NB4 (cell line): ENCODE data around the gene LDLRAD1.

Experiments
- DNase-seq: peaks from one replicate; pipeline ENCODE4 v3.0.0; 2010; ENCODE audit warnings: low read depth
- H3K4me3 ChIP-seq: one replicate; pipeline ENCODE4 v1.5.1; 2011; ENCODE audit warnings: mild to moderate bottlenecking, low read depth, low read length, moderate library complexity
- MYC ChIP-seq: IDR thresholded peaks from 2 replicates; pipeline ENCODE4 v1.6.1; 2011; ENCODE audit warnings: low read depth, low read length
- POLR2A ChIP-seq: IDR thresholded peaks from 2 replicates; pipeline ENCODE4 v1.6.1; 2011; ENCODE audit warnings: mild to moderate bottlenecking; ENCODE audit not compliant: insufficient read length; ENCODE audit errors: extremely low read depth
- TF ChIP-seq, protein P1 (sequence below): IDR thresholded peaks from one replicate; pipeline ENCODE4 v1.5.1; 2012; ENCODE audit warnings: low read depth, low read length
- TF ChIP-seq, protein P2 (sequence below): IDR thresholded peaks from 2 replicates; pipeline ENCODE4 v1.6.1; 2011; ENCODE audit warnings: low read depth, low read length

Gene LDLRAD1

GRCh38 chr1:54018635-54019034, 649 bp upstream of the LDLRAD1 start:
- no peak for DNase-seq
- TF ChIP-seq, protein P1, sequence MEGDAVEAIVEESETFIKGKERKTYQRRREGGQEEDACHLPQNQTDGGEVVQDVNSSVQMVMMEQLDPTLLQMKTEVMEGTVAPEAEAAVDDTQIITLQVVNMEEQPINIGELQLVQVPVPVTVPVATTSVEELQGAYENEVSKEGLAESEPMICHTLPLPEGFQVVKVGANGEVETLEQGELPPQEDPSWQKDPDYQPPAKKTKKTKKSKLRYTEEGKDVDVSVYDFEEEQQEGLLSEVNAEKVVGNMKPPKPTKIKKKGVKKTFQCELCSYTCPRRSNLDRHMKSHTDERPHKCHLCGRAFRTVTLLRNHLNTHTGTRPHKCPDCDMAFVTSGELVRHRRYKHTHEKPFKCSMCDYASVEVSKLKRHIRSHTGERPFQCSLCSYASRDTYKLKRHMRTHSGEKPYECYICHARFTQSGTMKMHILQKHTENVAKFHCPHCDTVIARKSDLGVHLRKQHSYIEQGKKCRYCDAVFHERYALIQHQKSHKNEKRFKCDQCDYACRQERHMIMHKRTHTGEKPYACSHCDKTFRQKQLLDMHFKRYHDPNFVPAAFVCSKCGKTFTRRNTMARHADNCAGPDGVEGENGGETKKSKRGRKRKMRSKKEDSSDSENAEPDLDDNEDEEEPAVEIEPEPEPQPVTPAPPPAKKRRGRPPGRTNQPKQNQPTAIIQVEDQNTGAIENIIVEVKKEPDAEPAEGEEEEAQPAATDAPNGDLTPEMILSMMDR: no peak
- TF ChIP-seq MYC: no peak
- TF ChIP-seq POLR2A: no peak
- TF ChIP-seq, protein P2, sequence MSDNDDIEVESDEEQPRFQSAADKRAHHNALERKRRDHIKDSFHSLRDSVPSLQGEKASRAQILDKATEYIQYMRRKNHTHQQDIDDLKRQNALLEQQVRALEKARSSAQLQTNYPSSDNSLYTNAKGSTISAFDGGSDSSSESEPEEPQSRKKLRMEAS: no peak
- H3K4me3 ChIP-seq: no peak overlapping the region

DNA sequence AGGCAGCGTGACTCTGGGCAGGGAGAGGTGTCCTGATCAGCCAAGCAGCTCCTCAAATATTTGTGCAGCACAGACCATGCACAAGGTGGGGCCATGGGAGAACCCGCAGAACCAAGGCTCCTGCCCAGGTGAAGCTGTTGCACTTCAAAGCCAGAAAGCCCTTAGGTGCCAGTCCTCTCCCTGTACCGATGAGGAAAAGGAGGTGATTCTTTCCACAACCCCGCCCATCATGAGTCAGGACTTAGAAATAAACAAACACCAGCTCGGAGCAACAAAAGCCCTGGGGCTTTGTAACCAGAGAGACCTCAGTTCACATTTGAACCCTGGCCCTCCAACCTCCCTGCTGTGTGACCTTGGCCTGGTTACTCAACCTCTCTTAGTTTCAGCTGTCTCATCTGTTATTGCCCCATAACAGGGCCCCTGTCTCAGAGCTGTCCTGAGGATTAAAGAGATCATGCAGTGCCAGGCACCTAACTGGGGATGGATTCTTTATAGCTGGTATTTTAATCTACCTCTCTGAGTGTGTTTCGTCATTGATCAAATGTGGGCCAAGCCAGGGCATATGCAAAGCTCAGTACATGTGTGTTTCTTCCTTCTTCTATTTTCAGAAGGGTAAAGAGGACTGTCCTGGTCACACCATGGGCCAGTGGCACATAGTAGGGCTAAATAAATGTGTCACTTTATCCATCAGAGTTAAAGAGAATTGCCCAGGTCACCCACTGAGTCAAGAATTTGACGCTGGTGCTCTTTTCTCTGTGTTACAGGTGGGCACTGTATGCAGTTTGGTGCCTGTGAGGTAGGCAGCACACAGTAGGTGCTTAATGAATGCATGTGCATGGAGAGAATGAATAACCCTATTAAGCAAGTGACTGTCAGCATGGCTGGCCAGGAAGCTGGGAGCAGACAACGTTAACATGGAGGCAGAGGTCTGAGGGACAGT, 1.4 kb downstream of the LDLRAD1 start:
- no peak overlapping the region for H3K4me3 ChIP-seq
- TF ChIP-seq, protein P2: no peak
- TF ChIP-seq, protein P1: no peak
- TF ChIP-seq MYC: no peak
- TF ChIP-seq POLR2A: no peak
- DNase-seq: peak; percentile 28

- no peak overlapping the region for H3K4me3 ChIP-seq
- TF ChIP-seq, protein P2: no peak
- TF ChIP-seq, protein P1: no peak
- TF ChIP-seq POLR2A (no peak), MYC (no peak)
- DNase-seq: no peak
Measured at GRCh38 chr1:54014009-54014629, 3.9 kb downstream of the LDLRAD1 start.

- H3K4me3 ChIP-seq: no peak overlapping the region
- no peak for DNase-seq
- TF ChIP-seq, protein P1: no peak
- TF ChIP-seq MYC: no peak
- TF ChIP-seq, protein P2: no peak
- TF ChIP-seq POLR2A: no peak
Measured at GRCh38 chr1:54013393-54014008, 4.5 kb downstream of the LDLRAD1 start.

DNA sequence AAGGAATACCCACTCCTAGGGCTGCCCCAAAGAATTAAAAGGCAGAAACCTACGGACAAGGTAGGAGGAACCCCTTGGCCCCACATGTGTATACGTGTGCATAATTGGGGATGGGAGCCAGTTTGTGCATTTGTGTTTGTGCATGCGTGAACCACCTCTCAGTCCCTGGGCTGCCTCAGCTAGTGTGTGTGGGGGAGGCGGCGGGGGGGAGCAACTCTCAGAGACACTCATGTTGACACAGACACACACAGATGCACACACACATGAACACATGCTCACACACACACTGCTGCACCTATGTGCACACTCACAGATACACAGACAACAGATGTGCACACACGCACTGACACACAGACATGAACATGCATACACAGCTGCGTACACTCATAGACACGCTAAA, 5.1 kb downstream of the LDLRAD1 start:
- no peak overlapping the region for H3K4me3 ChIP-seq
- no peak for DNase-seq
- TF ChIP-seq MYC: no peak
- TF ChIP-seq, protein P1: no peak
- no peak for TF ChIP-seq POLR2A
- TF ChIP-seq, protein P2: no peak
